HepG2 (cell line): ENCODE results near the gene PTPRH. TPM values are rescaled to one million over a fixed set of nuclear protein-coding genes. Genes with fewer than 3 reads are reported as not detected.
"Not testable (repeated sequence)": the region's sequence is repeated elsewhere in the genome, so short reads cannot be mapped to it uniquely, and the experiment has no call there.

Experiments used
- ATAC-seq: fragments of 200-7000 bp; cut with Tn5 transposase; 3 replicates; pipeline ENCODE4 v1.9.1; 2020; ENCODE audit warnings: mild to moderate bottlenecking, moderate library complexity
- BruUV-seq: library from RNA; stranded (reverse); fragments of 400-500 nt; replicated peaks from 2 replicates; lab custom pipeline; 2021; lab: Mats Ljungman, UMichigan
- CTCF ChIA-PET: fragments of 300-600 bp; formaldehyde crosslinking; extraction: SDS; loops from one replicate; lab custom pipeline; 2021; ENCODE audit warnings: low total read pairs, inconsistent platforms, low intra/inter-chr PET ratio; lab: Yijun Ruan, JAX
- POLR2A ChIA-PET: fragments of 350-600 bp; sonication (Branson Sonifier 250); formaldehyde crosslinking; loops from one replicate; lab custom pipeline; 2020; ENCODE audit warnings: antibody characterized with exemption, inconsistent platforms; lab: Yijun Ruan, JAX
- DNase-seq: peaks from one replicate; pipeline ENCODE4 v3.0.0-alpha.2; 2015; ENCODE audit warnings: low spot score
- FAIRE-seq: peaks from 3 replicates; lab custom pipeline; 2011; peaks lifted over from hg19 to GRCh38; lab: Jason Lieb, UNC
- H2AFZ ChIP-seq: one replicate; pipeline ENCODE4 v1.6.1; 2011; ENCODE audit warnings: low read length, inconsistent platforms
- H3K27ac ChIP-seq: fragments of 300-600 bp; 3 replicates; pipeline ENCODE4 v1.8.0; 2011; ENCODE audit warnings: mixed run types, mild to moderate bottlenecking, mixed read lengths, low read length, inconsistent platforms; ENCODE audit not compliant: insufficient read depth; ENCODE audit errors: extremely low read length
- H3K27me3 ChIP-seq, 2 experiments: fragments of 200-600 bp in 1 of 2; 2 replicates in 1 of 2; 3 replicates in 1 of 2; pipeline versions ENCODE4 v1.6.0 to v1.8.0; 2011; ENCODE audit warnings: low read length in 2 of 2, mild to moderate bottlenecking in 2 of 2, moderate library complexity in 2 of 2, inconsistent platforms in 1 of 2; ENCODE audit not compliant: insufficient read depth in 2 of 2, control insufficient read depth in 1 of 2
- H3K36me3 ChIP-seq, 2 experiments: fragments of 200-600 bp in 1 of 2; replicated peaks in 1 of 2; 2 replicates in 1 of 2; 3 replicates in 1 of 2; pipeline versions ENCODE4 v1.5.1 to v1.8.0; 2011; ENCODE audit warnings: low read length in 2 of 2, inconsistent platforms in 1 of 2; ENCODE audit not compliant: insufficient read depth in 2 of 2, control insufficient read depth in 1 of 2
- H3K4me1 ChIP-seq: 2 replicates; pipeline ENCODE4 v1.5.1; 2012; ENCODE audit warnings: low read length, inconsistent platforms; ENCODE audit not compliant: insufficient read depth
- H3K4me2 ChIP-seq: 2 replicates; pipeline ENCODE4 v1.6.0; 2011; ENCODE audit warnings: low read depth, low read length, inconsistent platforms
- H3K4me3 ChIP-seq, 3 experiments: fragments of 200-600 bp in 1 of 3; sonication (generic), shearing (Covaris generic) in 1 of 3; replicated peaks in 1 of 3; 2 replicates each; pipeline ENCODE4 v1.5.1; 2011 to 2016; ENCODE audit warnings: low read length in 3 of 3, inconsistent platforms in 2 of 3, low read depth in 2 of 3, mild to moderate bottlenecking in 2 of 3, control low read depth in 1 of 3, mixed read lengths in 1 of 3; ENCODE audit not compliant: insufficient read depth in 1 of 3
- H3K79me2 ChIP-seq: one replicate; pipeline ENCODE4 v1.6.1; 2011; ENCODE audit warnings: low read length, inconsistent platforms; ENCODE audit not compliant: insufficient read depth
- H3K9ac ChIP-seq: 2 replicates; pipeline ENCODE4 v1.6.0; 2011; ENCODE audit warnings: mild to moderate bottlenecking, low read depth, low read length, inconsistent platforms; ENCODE audit not compliant: insufficient read depth
- H3K9me3 ChIP-seq: 2 replicates; pipeline ENCODE4 v1.5.1; 2012; ENCODE audit warnings: mild to moderate bottlenecking, low read length
- H4K20me1 ChIP-seq: 2 replicates; pipeline ENCODE4 v1.6.0; 2011; ENCODE audit warnings: inconsistent platforms, mild to moderate bottlenecking, low read length, moderate library complexity; ENCODE audit not compliant: insufficient read depth
- AHR ChIP-seq: IDR thresholded peaks from 2 replicates; pipeline ENCODE4 v1.6.1; 2018; ENCODE audit warnings: missing genetic modification reagents, missing compliant biosample characterization
- CREM ChIP-seq, 2 experiments: sonication (generic) in 1 of 2; formaldehyde crosslinking in 1 of 2; IDR thresholded peaks; 2 replicates each; pipeline versions ENCODE4 v1.4.0 to v1.6.1; 2016 to 2020; ENCODE audit warnings: antibody characterized with exemption in 1 of 2, mild to moderate bottlenecking in 1 of 2, missing genetic modification reagents in 1 of 2
- DR1 ChIP-seq: sonication (generic); formaldehyde crosslinking; IDR thresholded peaks from 2 replicates; pipeline ENCODE4 v1.8.0; 2021; ENCODE audit warnings: mild to moderate bottlenecking, missing genetic modification reagents, inconsistent platforms
- EP300 ChIP-seq, 3 experiments: sonication (generic) in 1 of 3; formaldehyde crosslinking in 1 of 3; IDR thresholded peaks; 2 replicates each; pipeline versions ENCODE4 v1.5.1 to v1.6.1; 2011 to 2020; ENCODE audit warnings: low read depth in 2 of 3, low read length in 2 of 3, borderline replicate concordance in 1 of 3, improper control_type of control experiment in 1 of 3, mild to moderate bottlenecking in 1 of 3, missing genetic modification reagents in 1 of 3, moderate library complexity in 1 of 3
- ETV6 ChIP-seq: sonication (generic); formaldehyde crosslinking; conservative IDR thresholded peaks from 2 replicates; pipeline ENCODE4 v1.4.0; 2020; ENCODE audit warnings: missing genetic modification reagents
- MED1 ChIP-seq: sonication (generic); formaldehyde crosslinking; IDR thresholded peaks from 2 replicates; pipeline ENCODE4 v1.4.0; 2020; ENCODE audit warnings: missing genetic modification reagents
- U2AF2 ChIP-seq: fragments of 200-400 bp; formaldehyde crosslinking; IDR thresholded peaks from 2 replicates; pipeline ENCODE4 v1.6.1; 2017; ENCODE audit warnings: low read depth, mild to moderate bottlenecking, low read length
- ZFP82 ChIP-seq: sonication (generic); formaldehyde crosslinking; IDR thresholded peaks from 2 replicates; pipeline ENCODE4 v1.5.1; 2020; ENCODE audit warnings: mild to moderate bottlenecking, missing genetic modification reagents, borderline replicate concordance
- ZNF382 ChIP-seq: sonication (generic); formaldehyde crosslinking; IDR thresholded peaks from 2 replicates; pipeline ENCODE4 v1.5.0; 2020; ENCODE audit warnings: missing genetic modification reagents, mild to moderate bottlenecking, borderline replicate concordance
- ZNF710 ChIP-seq: sonication (generic); formaldehyde crosslinking; IDR thresholded peaks from 2 replicates; pipeline ENCODE4 v1.5.0; 2020; ENCODE audit warnings: mild to moderate bottlenecking, missing genetic modification reagents, borderline replicate concordance
- WGBS: methylation state at CpG from one replicate; pipeline ENCODE4 v1.1.6; 2017; ENCODE audit warnings: low lambda C conversion rate; 5-methylcytosine and 5-hydroxymethylcytosine counted together
- in situ Hi-C: cut with HindIII; loops from 2 replicates; pipeline ENCODE4 v1.10.0; 2017; ENCODE audit warnings: low pct_unique_long_range_greater_than_20kb; ENCODE audit not compliant: extremely low pct_ligation_motif_present
- intact Hi-C: fragments of 100-400 bp; cut with micrococcal nuclease; formaldehyde crosslinking; loops from one replicate; pipeline ENCODE4 v1.10.0; 2022; ENCODE audit not compliant: unreplicated experiment
- polyA plus RNA-seq, 8 experiments: library from polyadenylated mRNA; depleted of rRNA in 3 of 8; stranded (reverse) in 7 of 8; unstranded in 1 of 8; fragments of >200 nt; fragmentation: Illumina TruSeq in 4 of 8; extraction: Trizol in 4 of 8; gene quantifications; 2 replicates each; pipeline versions ENCODE4 v1.2.1 to v1.2.3, GENCODE V29; 2011 to 2016; ENCODE audit warnings: low read depth in 4 of 8, missing spikeins in 1 of 8, mixed read lengths in 1 of 8; ENCODE audit not compliant: insufficient read depth in 1 of 8
- total RNA-seq, 5 experiments: library from RNA; depleted of rRNA; stranded (reverse); fragments of >200 nt; fragmentation: Illumina TruSeq; extraction: Trizol; gene quantifications; 2 replicates each; pipeline ENCODE4 v1.2.3, GENCODE V29; 2016; ENCODE audit warnings: low read depth in 1 of 5
- TF ChIP-seq, protein P1 (sequence below): IDR thresholded peaks from 2 replicates; pipeline ENCODE4 v1.6.1; 2016; ENCODE audit warnings: missing biosample characterization, missing genetic modification reagents, low read depth

Gene PTPRH
- total and polyA plus RNA-seq, 2 of the 13 experiments (the other 11 are each of a cell fraction or from before 2014, with no cell fraction given) = 14.7 to 125 TPM

DNA sequence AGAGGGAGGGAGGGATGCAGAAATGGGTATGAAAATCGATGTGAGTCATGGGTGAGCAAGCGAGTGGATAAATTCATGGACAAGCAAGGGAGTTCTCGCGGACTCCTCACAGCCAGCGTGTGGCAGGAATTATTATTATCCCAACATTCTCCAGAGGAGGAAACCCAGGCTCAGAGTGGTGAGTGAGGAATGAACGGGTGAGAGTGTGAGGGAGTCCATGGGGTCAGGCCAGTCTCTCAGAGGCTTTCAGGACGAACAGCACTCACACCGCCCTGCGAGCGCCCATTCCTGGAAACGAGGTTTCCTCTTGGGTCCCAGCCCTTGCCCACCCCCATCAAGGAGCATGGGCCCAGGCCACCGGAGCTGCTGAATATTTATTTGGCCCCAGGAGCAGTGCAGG is 36.6 kb downstream of the PTPRH start (continued):
- TF ChIP-seq, protein P1, sequence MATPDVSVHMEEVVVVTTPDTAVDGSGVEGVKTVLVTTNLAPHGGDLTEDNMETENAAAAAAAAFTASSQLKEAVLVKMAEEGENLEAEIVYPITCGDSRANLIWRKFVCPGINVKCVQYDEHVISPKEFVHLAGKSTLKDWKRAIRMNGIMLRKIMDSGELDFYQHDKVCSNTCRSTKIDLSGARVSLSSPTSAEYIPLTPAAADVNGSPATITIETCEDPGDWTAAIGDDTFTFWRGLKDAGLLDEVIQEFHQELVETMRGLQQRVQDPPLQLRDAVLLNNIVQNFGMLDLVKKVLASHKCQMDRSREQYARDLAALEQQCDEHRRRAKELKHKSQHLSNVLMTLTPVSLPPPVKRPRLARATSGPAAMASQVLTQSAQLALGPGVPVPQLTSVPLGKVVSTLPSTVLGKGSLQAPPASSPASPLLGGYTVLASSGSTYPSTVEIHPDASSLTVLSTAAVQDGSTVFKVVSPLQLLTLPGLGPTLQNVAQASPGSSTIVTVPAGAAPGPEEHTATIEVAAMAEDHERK (CRISPR knock-in tag) = no peak
- TF ChIP-seq AHR (CRISPR knock-in tag) (no peak), CREM (IDR thresholded peaks at IDR 0.05) (no peak), CREM (CRISPR knock-in tag; IDR thresholded peaks at IDR 0.05) (no peak), MED1 (CRISPR knock-in tag) (no peak), ZNF382 (CRISPR knock-in tag) (no peak)

GRCh38 chr19:55172318-55172717 is 37.0 kb downstream of the PTPRH start:
- WGBS = 48% methylated on average over 9 of the region's 9 CpGs
- Histone ChIP-seq H3K4me1 (peaks cover 19% of the 10 kb centered on the region), H3K27me3 (peaks cover 3 to 39% of the 10 kb centered on the region in 2 experiments)
- H3K4me3 ChIP-seq, H3K9ac ChIP-seq, H3K27ac ChIP-seq, DNase-seq, H3K9me3 ChIP-seq, H3K36me3 ChIP-seq, H3K79me2 ChIP-seq, CTCF ChIA-PET, H2AFZ ChIP-seq, POLR2A ChIA-PET, ATAC-seq, intact Hi-C loops, BruUV-seq, FAIRE-seq, in situ Hi-C loops, H4K20me1 ChIP-seq, H3K4me2 ChIP-seq: not testable (repeated sequence)

DNA sequence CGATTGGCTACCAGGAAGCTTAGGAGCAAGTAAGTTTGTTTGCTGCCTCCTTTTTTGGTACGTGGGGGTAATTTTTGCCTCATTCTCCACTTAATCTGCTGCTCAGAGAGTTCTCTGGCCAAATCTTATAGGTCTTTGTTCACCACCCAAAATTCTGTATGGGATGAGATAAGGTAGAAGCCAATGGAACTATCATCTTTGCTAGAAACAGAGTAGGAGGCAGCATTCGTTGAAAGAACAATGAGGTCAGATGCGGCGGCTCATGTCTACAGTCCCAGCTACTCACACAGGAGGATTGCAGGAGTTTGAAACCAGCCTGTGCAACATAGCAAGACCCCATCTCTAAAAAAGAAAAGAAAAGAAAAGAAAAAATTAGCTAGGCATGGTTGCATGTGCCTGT is 37.9 kb downstream of the PTPRH start:
- no peak overlapping the region for H3K4me2 ChIP-seq
- no peaks in the 10 kb centered on the region for H3K79me2 ChIP-seq
- TF ChIP-seq ETV6 (CRISPR knock-in tag) (no peak), ZNF710 (CRISPR knock-in tag) (no peak), U2AF2 (no peak), ZFP82 (CRISPR knock-in tag) (no peak), DR1 (no peak), EP300 (IDR thresholded peaks at IDR 0.05; ENCODE audit: low read depth in 2 of 2, low read length in 2 of 2) (no peak), EP300 (CRISPR knock-in tag; IDR thresholded peaks at IDR 0.05; ENCODE audit: borderline replicate concordance) (no peak)
- no peaks in the 10 kb centered on the region for H4K20me1 ChIP-seq
- BruUV-seq = no TSS peak
- CTCF ChIA-PET = no interaction called here
- in situ Hi-C loops = no loop called here
- no peak for FAIRE-seq
- no peak for DNase-seq
- H3K9me3 ChIP-seq = no peaks in the 10 kb centered on the region
- ATAC-seq = no peak
- H3K36me3 ChIP-seq = no peaks in the 10 kb centered on the region
- no peak overlapping the region for H3K9ac ChIP-seq
- no peak overlapping the region for H3K27ac ChIP-seq
- H3K27me3 ChIP-seq = peaks cover 3 to 30% of the 10 kb centered on the region in 2 experiments; a peak in 4 of 5 replicates
- no peak overlapping the region for H2AFZ ChIP-seq
- no peak overlapping the region for H3K4me3 ChIP-seq
- 64% methylated on average over 5 of the region's 5 CpGs for WGBS
- POLR2A ChIA-PET = no interaction called here
- intact Hi-C loops = no loop called here
- peaks cover 24% of the 10 kb centered on the region for H3K4me1 ChIP-seq
